ENCODE data around the gene UBE2A.

Gene UBE2A

DNA sequence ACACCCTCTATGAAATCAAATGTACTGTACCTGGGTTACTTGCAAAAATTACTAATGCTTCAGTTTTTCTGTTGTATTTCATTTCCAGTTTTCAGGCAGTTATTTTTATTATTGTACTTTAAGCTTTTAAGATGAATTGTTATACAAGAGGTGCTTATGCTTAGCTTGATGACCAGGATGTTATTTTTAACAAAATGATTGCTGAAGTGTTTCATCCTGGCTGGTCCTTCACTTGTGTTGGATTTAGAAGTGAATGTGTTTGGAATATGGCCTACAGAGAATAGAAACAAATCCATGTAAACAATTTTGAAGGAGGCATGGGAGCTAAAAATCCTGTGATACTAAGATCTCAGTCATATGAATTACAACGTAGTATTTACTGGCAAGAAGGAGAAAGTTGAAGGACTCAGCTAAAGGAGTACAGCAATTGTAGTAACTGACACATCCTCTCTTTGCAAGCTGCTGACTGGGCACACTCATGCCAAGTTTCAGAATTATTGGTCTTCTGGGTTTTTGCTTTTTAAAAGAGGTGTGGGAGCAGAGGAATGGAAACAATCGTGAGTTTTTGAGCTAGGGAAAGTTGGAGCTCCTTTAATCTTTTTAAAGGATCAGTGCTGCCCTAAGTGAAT, 9.2 kb downstream of the UBE2A start:
- TF ChIP-seq POLR2A (IDR thresholded peaks at IDR 0.05; ENCODE audit: low read length) (no peak), GATA1 (IDR thresholded peaks at IDR 0.05; ENCODE audit: low read depth, low read length) (no peak)
- no peak for DNase-seq

- TF ChIP-seq GATA1 (IDR thresholded peaks at IDR 0.05; ENCODE audit: low read depth, low read length) (no peak), POLR2A (IDR thresholded peaks at IDR 0.05; ENCODE audit: low read length) (no peak)
- DNase-seq: no peak
Observed at GRCh38 chrX:119589810-119590209, 15.4 kb downstream of the UBE2A start.

DNA sequence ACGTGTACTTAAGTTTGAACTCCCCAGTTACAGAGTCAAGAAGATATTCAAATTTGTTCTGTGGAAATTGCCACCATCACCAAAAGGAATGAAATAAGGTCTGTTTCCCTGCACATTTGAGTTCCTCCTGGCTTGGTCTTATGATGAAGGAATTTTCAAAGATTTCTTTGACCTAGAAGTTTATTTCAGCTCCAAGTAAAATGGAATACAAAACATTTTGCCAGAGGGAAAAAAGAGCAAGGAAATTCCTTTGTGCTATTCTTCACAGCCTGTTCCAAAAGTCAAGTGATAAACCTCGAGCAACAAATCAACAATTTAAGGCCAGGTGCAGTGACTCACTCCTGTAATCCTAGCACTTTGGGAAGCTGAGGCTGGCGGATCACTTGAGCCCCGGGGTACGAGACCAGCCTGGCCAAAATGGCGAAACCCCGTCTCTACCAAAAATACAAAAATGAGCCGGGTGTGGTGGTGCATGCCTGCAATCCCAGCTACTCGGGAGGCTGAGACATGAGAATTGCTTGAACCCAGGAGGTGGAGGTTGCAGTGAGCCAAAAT, 28.4 kb downstream of the UBE2A start:
- no peak for DNase-seq

GRCh38 chrX:119604766-119605463, 30.6 kb downstream of the UBE2A start:
- DNase-seq: peak; percentile 7 to 15
- TF ChIP-seq POLR2A (IDR thresholded peaks at IDR 0.05; ENCODE audit: low read length) (no peak), GATA1 (IDR thresholded peaks at IDR 0.05; ENCODE audit: low read depth, low read length) (no peak)

More for the DNA sequence above, 28.4 kb downstream of the UBE2A start:
- TF ChIP-seq GATA1 (IDR thresholded peaks at IDR 0.05; ENCODE audit: low read depth, low read length) (no peak), POLR2A (IDR thresholded peaks at IDR 0.05; ENCODE audit: low read length) (no peak)

DNA sequence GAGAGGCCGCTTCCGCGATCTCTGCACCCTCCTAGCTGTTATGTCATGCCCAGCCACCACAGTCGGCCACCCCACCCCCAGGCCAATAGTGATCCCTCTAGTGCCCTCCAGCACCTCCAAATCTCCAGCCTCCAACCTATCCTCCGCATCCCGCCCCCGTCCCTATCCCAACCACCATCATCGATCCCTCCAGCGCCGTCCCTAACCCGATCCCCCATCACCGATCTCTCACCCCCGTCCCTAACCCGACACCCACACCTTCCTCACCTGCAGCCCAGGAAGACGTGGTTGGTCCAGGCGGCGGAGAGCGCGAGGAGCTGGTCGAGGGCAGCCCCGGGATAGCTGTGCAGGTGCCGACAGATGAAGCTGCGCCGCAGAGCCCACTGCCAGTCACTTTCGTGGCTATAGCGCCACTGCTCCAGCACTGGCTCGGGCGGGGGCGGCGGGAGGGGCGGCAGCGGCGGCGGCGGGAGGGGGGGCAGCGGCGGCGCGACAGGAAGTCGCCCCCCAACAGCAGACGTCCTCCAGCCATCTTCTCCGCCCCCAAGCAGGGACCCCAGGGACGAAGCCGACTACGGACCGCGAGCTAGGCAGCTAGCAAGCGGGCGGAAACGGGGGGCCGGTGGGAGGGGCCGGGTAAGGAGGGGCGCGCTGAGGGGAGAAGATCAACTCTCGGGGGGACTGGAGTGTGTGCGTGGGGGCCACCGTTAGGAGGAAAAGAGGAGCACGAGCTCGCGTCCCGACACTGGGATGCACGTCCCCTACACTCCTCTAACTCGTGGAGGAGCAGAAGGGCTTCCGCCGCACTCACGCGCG, 31.3 kb downstream of the UBE2A start:
- no peak for TF ChIP-seq POLR2A (IDR thresholded peaks at IDR 0.05; ENCODE audit: low read length)
- no peak for TF ChIP-seq GATA1 (IDR thresholded peaks at IDR 0.05; ENCODE audit: low read depth, low read length)
- DNase-seq: peak; percentile 54 to 68

- no peak for TF ChIP-seq GATA1 (IDR thresholded peaks at IDR 0.05; ENCODE audit: low read depth, low read length)
- TF ChIP-seq POLR2A (IDR thresholded peaks at IDR 0.05; ENCODE audit: low read length): peak; percentile 93
- peak; percentile 93 to 95 for DNase-seq
Observed at GRCh38 chrX:119606280-119607017, 32.1 kb downstream of the UBE2A start, which contains the start of gene NKRF. NKRF (minus strand) TSS chrX:119606424.

- TF ChIP-seq GATA1 (IDR thresholded peaks at IDR 0.05; ENCODE audit: low read depth, low read length) (no peak), POLR2A (IDR thresholded peaks at IDR 0.05; ENCODE audit: low read length) (no peak)
- no peak for DNase-seq
Observed at GRCh38 chrX:119607018-119607389, 32.6 kb downstream of the UBE2A start.

DNA sequence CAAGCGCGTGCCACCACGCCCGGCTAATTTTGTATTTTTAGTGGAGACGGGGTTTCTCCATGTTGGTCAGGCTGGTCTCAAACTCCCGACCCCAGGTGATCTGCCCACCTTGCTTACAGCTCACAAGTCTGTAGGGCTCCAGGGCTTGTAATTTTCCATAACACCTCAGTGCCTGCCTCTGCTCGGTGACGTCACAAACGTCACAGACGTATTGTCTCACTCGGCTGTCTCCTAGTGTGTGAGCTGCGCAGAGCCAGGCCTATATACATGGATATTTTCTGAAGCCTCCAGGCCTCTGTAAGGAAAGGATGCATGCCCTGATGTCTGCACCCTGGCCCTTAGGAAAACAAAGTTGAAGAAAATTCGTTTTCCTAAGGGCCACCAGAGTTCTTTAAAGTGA, 40.4 kb downstream of the UBE2A start:
- no peak for TF ChIP-seq GATA1 (IDR thresholded peaks at IDR 0.05; ENCODE audit: low read depth, low read length)
- no peak for TF ChIP-seq POLR2A (IDR thresholded peaks at IDR 0.05; ENCODE audit: low read length)
- DNase-seq: no peak

DNA sequence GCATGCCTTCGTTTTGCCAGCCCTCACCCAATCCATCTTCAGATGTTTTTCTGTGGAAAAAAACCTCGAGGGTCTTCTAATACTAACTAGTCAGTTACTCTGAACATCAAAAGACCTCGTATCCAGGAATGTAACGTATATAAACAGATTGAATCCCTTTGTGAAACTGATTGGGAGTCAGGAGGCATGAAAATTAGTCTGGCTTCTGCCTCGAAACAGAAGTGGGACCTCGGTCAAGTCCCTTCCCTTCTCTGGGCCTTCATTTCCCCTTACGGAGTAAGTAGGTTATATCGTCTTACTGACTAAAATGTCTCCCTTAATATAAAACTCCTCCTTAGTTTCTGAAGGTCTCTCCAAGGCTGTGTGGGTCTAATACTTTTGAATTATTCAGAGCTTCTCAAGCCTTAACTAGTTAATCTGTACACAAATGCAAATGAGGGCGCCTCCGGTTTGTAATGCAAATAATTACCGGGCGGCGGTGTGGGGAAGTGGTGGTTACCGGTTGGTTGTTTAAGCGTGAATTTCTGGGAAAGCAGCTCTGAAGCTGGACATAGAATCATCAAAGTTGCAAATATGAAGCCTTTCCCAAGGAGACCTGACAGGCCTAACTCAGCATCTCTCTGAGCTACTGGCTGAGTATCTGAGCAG, 43.3 kb downstream of the UBE2A start:
- TF ChIP-seq GATA1 (IDR thresholded peaks at IDR 0.05; ENCODE audit: low read depth, low read length): no peak
- TF ChIP-seq POLR2A (IDR thresholded peaks at IDR 0.05; ENCODE audit: low read length): no peak
- no peak for DNase-seq

GRCh38 chrX:119618439-119618838, 44.1 kb downstream of the UBE2A start:
- TF ChIP-seq GATA1 (IDR thresholded peaks at IDR 0.05; ENCODE audit: low read depth, low read length): no peak
- TF ChIP-seq POLR2A (IDR thresholded peaks at IDR 0.05; ENCODE audit: low read length): no peak
- DNase-seq: no peak

DNA sequence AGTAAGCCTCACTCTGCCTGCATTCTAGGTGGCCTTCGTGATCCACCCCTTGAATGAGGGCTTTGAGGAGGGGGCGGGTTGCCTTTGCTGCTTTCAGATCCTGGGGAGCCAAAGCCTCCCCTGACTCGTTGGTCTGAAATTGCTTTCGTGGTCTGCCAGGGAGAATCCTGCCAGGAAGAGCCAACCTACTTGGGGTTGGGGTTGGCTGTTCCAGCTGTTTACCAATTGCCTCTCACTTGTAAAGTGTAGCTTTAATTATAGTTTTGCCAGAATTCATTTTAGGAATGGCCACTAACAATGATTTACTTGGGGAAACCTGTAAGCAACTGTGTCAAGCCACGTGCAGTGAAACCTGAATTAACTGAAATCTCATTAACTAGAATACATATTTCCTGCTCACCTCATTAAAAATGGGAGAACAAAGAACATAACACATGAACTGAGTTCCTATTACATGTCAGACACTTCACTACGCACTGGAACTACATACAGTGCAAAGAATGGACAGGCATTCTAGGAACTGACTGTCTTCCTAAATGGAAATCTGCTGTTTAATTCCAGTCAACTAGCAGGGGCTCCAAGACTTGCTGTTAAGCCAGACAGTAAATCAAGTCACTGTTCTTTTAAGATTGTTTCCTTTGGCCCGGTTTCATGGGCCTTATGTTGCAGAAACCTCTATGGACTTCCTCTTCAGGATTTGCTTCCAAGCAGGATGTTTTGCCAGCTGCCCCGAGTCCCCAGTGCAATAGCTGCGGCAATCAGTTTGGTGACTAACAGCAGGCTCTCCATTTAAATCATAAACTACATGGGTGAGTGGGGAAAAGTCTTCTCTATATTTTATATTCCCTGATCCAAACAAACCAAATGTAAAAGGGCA, 48.2 kb downstream of the UBE2A start:
- TF ChIP-seq GATA1 (IDR thresholded peaks at IDR 0.05; ENCODE audit: low read depth, low read length) (no peak), POLR2A (IDR thresholded peaks at IDR 0.05; ENCODE audit: low read length) (no peak)
- no peak for DNase-seq

DNA sequence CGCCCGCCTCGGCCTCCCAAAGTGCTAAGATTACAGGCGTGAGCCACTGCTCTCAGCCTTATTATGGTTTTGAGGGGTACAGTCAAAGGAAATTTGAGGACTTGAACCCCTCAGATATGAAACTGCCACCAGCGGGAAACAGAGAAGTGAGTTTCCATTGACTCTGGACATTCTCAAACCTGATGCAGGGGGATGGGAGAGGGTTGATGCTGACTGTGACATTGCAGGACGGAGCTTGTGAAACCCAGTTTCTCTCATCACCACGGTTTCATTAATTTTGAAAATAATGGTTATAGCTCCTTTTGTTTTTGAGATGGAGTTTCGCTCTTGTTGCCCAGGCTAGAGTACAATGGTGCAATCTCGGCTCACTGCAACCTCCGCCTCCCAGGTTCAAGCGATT, 50.1 kb downstream of the UBE2A start:
- TF ChIP-seq POLR2A (IDR thresholded peaks at IDR 0.05; ENCODE audit: low read length): no peak
- no peak for TF ChIP-seq GATA1 (IDR thresholded peaks at IDR 0.05; ENCODE audit: low read depth, low read length)
- DNase-seq: no peak

All from erythroblast (primary cell).